Stomach smooth muscle (tissue), 2 donors: Measurements from ENCODE around the gene ETS2.

Experiments used
- H3K27ac ChIP-seq: one replicate; pipeline ENCODE4 v1.7.0; 2013; ENCODE audit warnings: mild to moderate bottlenecking, low read length, inconsistent platforms
- H3K27me3 ChIP-seq, 2 donors: one replicate each; pipeline ENCODE4 v1.7.0; 2013; ENCODE audit warnings: low read length in 2 of 2; ENCODE audit not compliant: insufficient read depth in 2 of 2, control insufficient read depth in 1 of 2
- H3K36me3 ChIP-seq, 2 donors: one replicate each; pipeline ENCODE4 v1.7.0; 2013; ENCODE audit warnings: low read length in 2 of 2; ENCODE audit not compliant: control insufficient read depth in 2 of 2, insufficient read depth in 2 of 2
- H3K4me1 ChIP-seq: one replicate; pipeline ENCODE4 v1.7.0; 2013; ENCODE audit warnings: low read length; ENCODE audit not compliant: control insufficient read depth, insufficient read depth
- H3K4me3 ChIP-seq, 2 donors: one replicate each; pipeline ENCODE4 v1.7.0; 2013; ENCODE audit warnings: low read length in 2 of 2
- H3K9ac ChIP-seq, 2 donors: one replicate each; pipeline ENCODE4 v1.7.0; 2013; ENCODE audit warnings: low read length in 2 of 2, mild to moderate bottlenecking in 1 of 2
- H3K9me3 ChIP-seq, 2 donors: one replicate each; pipeline ENCODE4 v1.7.0; 2013; ENCODE audit warnings: low read length in 2 of 2; ENCODE audit not compliant: control insufficient read depth in 2 of 2
- donor health status: healthy.
- donor health status: Pancreatic carcinoma.

ETS2 gene

GRCh38 chr21:38793926-38794713 is 11.6 kb upstream of the ETS2 start:
- no peak overlapping the region for H3K9ac ChIP-seq
- H3K9me3 ChIP-seq: peaks cover 0 to 4% of the 10 kb centered on the region in 2 donors
- no peak overlapping the region for H3K4me3 ChIP-seq
- H3K27ac ChIP-seq: no peak overlapping the region
- no peaks in the 10 kb centered on the region for H3K36me3 ChIP-seq
- no peaks in the 10 kb centered on the region for H3K4me1 ChIP-seq
- no peaks in the 10 kb centered on the region for H3K27me3 ChIP-seq

GRCh38 chr21:38794978-38795377 is 10.8 kb upstream of the ETS2 start:
- H3K4me3 ChIP-seq: no peak overlapping the region
- H3K36me3 ChIP-seq: no peaks in the 10 kb centered on the region
- H3K9me3 ChIP-seq: peaks cover 0 to 4% of the 10 kb centered on the region in 2 donors
- H3K27me3 ChIP-seq: no peaks in the 10 kb centered on the region
- H3K27ac ChIP-seq: no peak overlapping the region
- no peak overlapping the region for H3K9ac ChIP-seq
- H3K4me1 ChIP-seq: no peaks in the 10 kb centered on the region

GRCh38 chr21:38795475-38795874 is 10.3 kb upstream of the ETS2 start:
- Histone ChIP-seq H3K27ac (no peak overlapping the region), H3K9ac (no peak overlapping the region), H3K27me3 (no peaks in the 10 kb centered on the region), H3K36me3 (no peaks in the 10 kb centered on the region), H3K9me3 (peaks cover 0 to 4% of the 10 kb centered on the region in 2 donors), H3K4me1 (no peaks in the 10 kb centered on the region), H3K4me3 (no peak overlapping the region)

- H3K4me3 ChIP-seq: no peak overlapping the region
- no peak overlapping the region for H3K9ac ChIP-seq
- H3K9me3 ChIP-seq: peaks cover 0 to 4% of the 10 kb centered on the region in 2 donors
- no peak overlapping the region for H3K27ac ChIP-seq
- no peaks in the 10 kb centered on the region for H3K36me3 ChIP-seq
- H3K4me1 ChIP-seq: no peaks in the 10 kb centered on the region
- H3K27me3 ChIP-seq: no peaks in the 10 kb centered on the region
These were observed 9.3 kb upstream of the ETS2 start for GRCh38 chr21:38796424-38796823.

- H3K4me3 ChIP-seq: no peak overlapping the region
- H3K9ac ChIP-seq: no peak overlapping the region
- no peaks in the 10 kb centered on the region for H3K9me3 ChIP-seq
- H3K27me3 ChIP-seq: no peaks in the 10 kb centered on the region
- H3K4me1 ChIP-seq: no peaks in the 10 kb centered on the region
- H3K36me3 ChIP-seq: no peaks in the 10 kb centered on the region
- no peak overlapping the region for H3K27ac ChIP-seq
These were observed 8.3 kb upstream of the ETS2 start for GRCh38 chr21:38797470-38797869.

GRCh38 chr21:38798081-38798480 is 7.6 kb upstream of the ETS2 start:
- no peak overlapping the region for H3K9ac ChIP-seq
- H3K4me1 ChIP-seq: no peaks in the 10 kb centered on the region
- no peaks in the 10 kb centered on the region for H3K27me3 ChIP-seq
- no peaks in the 10 kb centered on the region for H3K9me3 ChIP-seq
- H3K27ac ChIP-seq: no peak overlapping the region
- no peaks in the 10 kb centered on the region for H3K36me3 ChIP-seq
- H3K4me3 ChIP-seq: no peak overlapping the region

GRCh38 chr21:38798481-38798882 is 7.2 kb upstream of the ETS2 start:
- Histone ChIP-seq H3K4me1 (no peaks in the 10 kb centered on the region), H3K4me3 (no peak overlapping the region), H3K27ac (no peak overlapping the region), H3K9ac (no peak overlapping the region), H3K27me3 (no peaks in the 10 kb centered on the region), H3K9me3 (no peaks in the 10 kb centered on the region), H3K36me3 (no peaks in the 10 kb centered on the region)

- H3K9ac ChIP-seq: no peak overlapping the region
- H3K4me1 ChIP-seq: peaks cover 5% of the 10 kb centered on the region
- H3K36me3 ChIP-seq: no peaks in the 10 kb centered on the region
- no peaks in the 10 kb centered on the region for H3K9me3 ChIP-seq
- H3K27ac ChIP-seq: no peak overlapping the region
- no peaks in the 10 kb centered on the region for H3K27me3 ChIP-seq
- no peak overlapping the region for H3K4me3 ChIP-seq
These were observed 5.5 kb upstream of the ETS2 start for GRCh38 chr21:38800046-38800758.

- peaks cover 8% of the 10 kb centered on the region for H3K4me1 ChIP-seq
- no peak overlapping the region for H3K9ac ChIP-seq
- no peaks in the 10 kb centered on the region for H3K9me3 ChIP-seq
- H3K36me3 ChIP-seq: no peaks in the 10 kb centered on the region
- no peak overlapping the region for H3K4me3 ChIP-seq
- no peaks in the 10 kb centered on the region for H3K27me3 ChIP-seq
- H3K27ac ChIP-seq: no peak overlapping the region
These were observed 4.6 kb upstream of the ETS2 start for GRCh38 chr21:38800924-38801744.

GRCh38 chr21:38802050-38803026 is 3.4 kb upstream of the ETS2 start:
- no peak overlapping the region for H3K9ac ChIP-seq

More at GRCh38 chr21:38802050-38803026, 3.4 kb upstream of the ETS2 start:
- Histone ChIP-seq H3K36me3 (no peaks in the 10 kb centered on the region), H3K27ac (no peak overlapping the region), H3K4me3 (no peak overlapping the region), H3K27me3 (no peaks in the 10 kb centered on the region), H3K4me1 (peaks cover 8% of the 10 kb centered on the region), H3K9me3 (no peaks in the 10 kb centered on the region)
